ENCODE data around the gene BBS1.

The BBS1 gene

GRCh38 chr11:66495401-66495854 is 15.0 kb upstream of the BBS1 start:
- DNase-seq (ENCODE audit: low read depth) = no peak
- no peak for TF ChIP-seq POLR2A (IDR thresholded peaks at IDR 0.05; ENCODE audit: extremely low read depth, insufficient read length)
- TF ChIP-seq CTCF (IDR thresholded peaks at IDR 0.05; ENCODE audit: low read depth, low read length) = peak; percentile 60
- H3K4me3 ChIP-seq (ENCODE audit: low read depth, low read length) = no peak overlapping the region

- TF ChIP-seq CTCF (IDR thresholded peaks at IDR 0.05; ENCODE audit: low read depth, low read length) (no peak), MAX (IDR thresholded peaks at IDR 0.05; ENCODE audit: low read depth, low read length) (no peak), MYC (IDR thresholded peaks at IDR 0.05; ENCODE audit: low read depth, low read length) (no peak), POLR2A (IDR thresholded peaks at IDR 0.05; ENCODE audit: extremely low read depth, insufficient read length) (no peak)
- no peak for DNase-seq (ENCODE audit: low read depth)
Observed at GRCh38 chr11:66497206-66497605, 13.2 kb upstream of the BBS1 start.

GRCh38 chr11:66498506-66498905 is 11.9 kb upstream of the BBS1 start:
- H3K4me3 ChIP-seq (ENCODE audit: low read depth, low read length) = no peak overlapping the region
- TF ChIP-seq POLR2A (IDR thresholded peaks at IDR 0.05; ENCODE audit: extremely low read depth, insufficient read length) (no peak), CTCF (IDR thresholded peaks at IDR 0.05; ENCODE audit: low read depth, low read length) (no peak), MAX (IDR thresholded peaks at IDR 0.05; ENCODE audit: low read depth, low read length) (no peak), MYC (IDR thresholded peaks at IDR 0.05; ENCODE audit: low read depth, low read length) (no peak)
- DNase-seq (ENCODE audit: low read depth) = no peak

More at GRCh38 chr11:66497206-66497605, 13.2 kb upstream of the BBS1 start:
- no peak overlapping the region for H3K4me3 ChIP-seq (ENCODE audit: low read depth, low read length)

- no peak for DNase-seq (ENCODE audit: low read depth)
- no peak overlapping the region for H3K4me3 ChIP-seq (ENCODE audit: low read depth, low read length)
Observed at GRCh38 chr11:66505276-66505816, 5.1 kb upstream of the BBS1 start.

GRCh38 chr11:66509131-66509561 is 1.3 kb upstream of the BBS1 start:
- H3K4me3 ChIP-seq (ENCODE audit: low read depth, low read length) = no peak overlapping the region
- TF ChIP-seq CTCF (IDR thresholded peaks at IDR 0.05; ENCODE audit: low read depth, low read length) (no peak), MAX (IDR thresholded peaks at IDR 0.05; ENCODE audit: low read depth, low read length) (no peak)
- DNase-seq (ENCODE audit: low read depth) = no peak

More at GRCh38 chr11:66505276-66505816, 5.1 kb upstream of the BBS1 start:
- no peak for TF ChIP-seq CTCF (IDR thresholded peaks at IDR 0.05; ENCODE audit: low read depth, low read length)
- TF ChIP-seq MYC (IDR thresholded peaks at IDR 0.05; ENCODE audit: low read depth, low read length) = no peak
- TF ChIP-seq MAX (IDR thresholded peaks at IDR 0.05; ENCODE audit: low read depth, low read length) = no peak
- TF ChIP-seq POLR2A (IDR thresholded peaks at IDR 0.05; ENCODE audit: extremely low read depth, insufficient read length) = no peak

GRCh38 chr11:66510990-66511339 is 530 bp downstream of the BBS1 start:
- TF ChIP-seq MYC (IDR thresholded peaks at IDR 0.05; ENCODE audit: low read depth, low read length) (no peak), POLR2A (IDR thresholded peaks at IDR 0.05; ENCODE audit: extremely low read depth, insufficient read length) (no peak), CTCF (IDR thresholded peaks at IDR 0.05; ENCODE audit: low read depth, low read length) (no peak), MAX (IDR thresholded peaks at IDR 0.05; ENCODE audit: low read depth, low read length) (no peak)
- no peak for DNase-seq (ENCODE audit: low read depth)
- peak overlapping the region; percentile 88 for H3K4me3 ChIP-seq (ENCODE audit: low read depth, low read length)
